Measurements from ENCODE around the gene C3orf85. TPM values are rescaled to one million over a fixed set of nuclear protein-coding genes. Genes with fewer than 3 reads are reported as not detected.
"Not testable (repeated sequence)": the region's sequence is repeated elsewhere in the genome, so short reads cannot be mapped to it uniquely, and the experiment has no call there.

C3orf85 gene
- total RNA-seq, 6 experiments from 2014 or later: not detected

DNA sequence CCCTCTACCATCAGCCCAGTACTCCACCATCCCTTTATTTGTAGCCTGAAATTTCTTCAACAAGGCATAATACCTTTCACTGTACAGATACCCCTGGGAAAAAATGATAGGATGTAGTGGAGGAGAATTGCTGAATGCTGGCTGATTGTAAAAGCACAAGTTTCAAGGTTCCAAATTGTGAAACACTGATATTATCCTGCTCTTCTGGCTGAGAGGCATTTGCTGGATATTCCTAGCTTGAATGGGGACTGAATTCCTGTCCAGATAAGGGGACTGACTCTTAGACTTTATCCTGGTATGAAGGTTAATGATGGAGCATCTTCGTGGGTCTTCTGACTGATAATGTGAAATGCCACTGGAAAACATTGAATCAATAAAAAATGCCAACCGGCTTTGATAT lies 9.0 kb upstream of the C3orf85 start:
- no peak overlapping the region for H3K27ac Mint-ChIP-seq

GRCh38 chr3:109131276-109131675 lies 5.2 kb upstream of the C3orf85 start:
- H3K36me3 Mint-ChIP-seq (ENCODE audit: low read depth): no peaks in the 10 kb centered on the region
- no peak for TF ChIP-seq CTCF (IDR thresholded peaks at IDR 0.05)
- H3K9me3 Mint-ChIP-seq: peaks cover 12% of the 10 kb centered on the region
- DNase-seq: no peak
- no peak overlapping the region for H3K4me3 Mint-ChIP-seq
- no peaks in the 10 kb centered on the region for H3K27me3 Mint-ChIP-seq (ENCODE audit: insufficient read depth)
- no peaks in the 10 kb centered on the region for H3K4me1 Mint-ChIP-seq (ENCODE audit: low read depth)
- no peak overlapping the region for H3K27ac Mint-ChIP-seq

More for the DNA sequence above, 9.0 kb upstream of the C3orf85 start:
- Mint-ChIP-seq H3K36me3 (ENCODE audit: low read depth) (0 out of 2 replicates have a peak, but pooled peaks cover 4% of the 10 kb centered on the region), H3K4me3 (no peak overlapping the region), H3K4me1 (ENCODE audit: low read depth) (no peaks in the 10 kb centered on the region), H3K9me3 (peaks cover 27% of the 10 kb centered on the region), H3K27me3 (ENCODE audit: insufficient read depth) (no peaks in the 10 kb centered on the region)
- DNase-seq: no peak
- TF ChIP-seq CTCF (IDR thresholded peaks at IDR 0.05): no peak

DNA sequence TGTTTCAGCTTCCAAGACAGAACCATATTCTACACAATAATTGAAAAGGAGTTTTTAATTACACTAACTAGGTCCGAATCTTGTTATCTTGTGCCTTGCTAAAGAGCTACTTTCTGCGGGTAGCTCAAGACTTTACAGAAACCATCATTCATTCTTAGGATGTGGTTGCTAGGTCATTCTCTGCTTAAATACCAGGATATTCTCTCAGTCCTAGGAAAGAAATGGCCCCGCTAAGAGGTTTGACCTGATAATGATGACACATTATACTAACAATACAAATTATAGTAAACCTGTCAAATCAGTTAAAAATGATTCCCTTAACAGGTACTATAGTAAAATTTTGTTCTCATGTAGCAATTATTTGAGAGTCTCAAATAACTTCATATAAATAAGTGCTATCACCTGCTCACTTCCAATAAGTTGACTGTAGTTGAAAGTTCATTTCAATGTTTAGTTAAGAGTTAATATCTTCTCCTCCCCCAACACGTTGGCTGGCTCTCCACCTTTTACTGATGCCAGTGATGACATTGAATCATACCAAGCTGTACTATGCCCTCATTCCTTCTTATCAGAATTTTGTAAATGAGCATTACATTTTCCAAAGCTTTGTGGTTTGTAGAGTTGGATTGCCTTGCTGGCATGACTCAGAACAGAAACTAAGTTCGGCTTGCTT lies 3.6 kb upstream of the C3orf85 start:
- H3K4me1 Mint-ChIP-seq (ENCODE audit: low read depth): no peaks in the 10 kb centered on the region
- H3K4me3 Mint-ChIP-seq: no peak overlapping the region
- peaks cover 12% of the 10 kb centered on the region for H3K9me3 Mint-ChIP-seq
- H3K27me3 Mint-ChIP-seq (ENCODE audit: insufficient read depth): no peaks in the 10 kb centered on the region
- DNase-seq: no peak
- TF ChIP-seq CTCF (IDR thresholded peaks at IDR 0.05): no peak
- no peaks in the 10 kb centered on the region for H3K36me3 Mint-ChIP-seq (ENCODE audit: low read depth)
- H3K27ac Mint-ChIP-seq: no peak overlapping the region

- peaks cover 12% of the 10 kb centered on the region for H3K9me3 Mint-ChIP-seq
- H3K4me3 Mint-ChIP-seq; H3K4me1 Mint-ChIP-seq (ENCODE audit: low read depth); H3K27me3 Mint-ChIP-seq (ENCODE audit: insufficient read depth); H3K36me3 Mint-ChIP-seq (ENCODE audit: low read depth); DNase-seq; H3K27ac Mint-ChIP-seq: not testable (repeated sequence)
Measured at GRCh38 chr3:109133474-109133816, 3.1 kb upstream of the C3orf85 start.

- H3K27ac Mint-ChIP-seq: no peak overlapping the region
- no peaks in the 10 kb centered on the region for H3K27me3 Mint-ChIP-seq (ENCODE audit: insufficient read depth)
- H3K4me1 Mint-ChIP-seq (ENCODE audit: low read depth): no peaks in the 10 kb centered on the region
- no peak for DNase-seq
- TF ChIP-seq CTCF (IDR thresholded peaks at IDR 0.05): no peak
- H3K36me3 Mint-ChIP-seq (ENCODE audit: low read depth): no peaks in the 10 kb centered on the region
- H3K4me3 Mint-ChIP-seq: no peak overlapping the region
- H3K9me3 Mint-ChIP-seq: peaks cover 16% of the 10 kb centered on the region
Measured at GRCh38 chr3:109137761-109138160, 1.2 kb downstream of the C3orf85 start.

GRCh38 chr3:109140318-109140717 lies 3.8 kb downstream of the C3orf85 start:
- H3K36me3 Mint-ChIP-seq (ENCODE audit: low read depth): no peaks in the 10 kb centered on the region
- H3K4me1 Mint-ChIP-seq (ENCODE audit: low read depth): no peaks in the 10 kb centered on the region
- H3K9me3 Mint-ChIP-seq: peaks cover 17% of the 10 kb centered on the region
- no peak for DNase-seq
- no peaks in the 10 kb centered on the region for H3K27me3 Mint-ChIP-seq (ENCODE audit: insufficient read depth)
- no peak overlapping the region for H3K4me3 Mint-ChIP-seq
- TF ChIP-seq CTCF (IDR thresholded peaks at IDR 0.05): no peak
- H3K27ac Mint-ChIP-seq: no peak overlapping the region

Data from HFFc6 (cell line).